Measurements from ENCODE around the gene TSPEAR. TPM values are rescaled to one million over a fixed set of nuclear protein-coding genes. Genes with fewer than 3 reads are reported as not detected.
"Not testable (repeated sequence)": the region's sequence is repeated elsewhere in the genome, so short reads cannot be mapped to it uniquely, and the experiment has no call there.

Gene TSPEAR
- total and polyA plus RNA-seq, 12 donors, result under 0.01 to 3.4 (median 1.0) TPM; not detected in 3

DNA sequence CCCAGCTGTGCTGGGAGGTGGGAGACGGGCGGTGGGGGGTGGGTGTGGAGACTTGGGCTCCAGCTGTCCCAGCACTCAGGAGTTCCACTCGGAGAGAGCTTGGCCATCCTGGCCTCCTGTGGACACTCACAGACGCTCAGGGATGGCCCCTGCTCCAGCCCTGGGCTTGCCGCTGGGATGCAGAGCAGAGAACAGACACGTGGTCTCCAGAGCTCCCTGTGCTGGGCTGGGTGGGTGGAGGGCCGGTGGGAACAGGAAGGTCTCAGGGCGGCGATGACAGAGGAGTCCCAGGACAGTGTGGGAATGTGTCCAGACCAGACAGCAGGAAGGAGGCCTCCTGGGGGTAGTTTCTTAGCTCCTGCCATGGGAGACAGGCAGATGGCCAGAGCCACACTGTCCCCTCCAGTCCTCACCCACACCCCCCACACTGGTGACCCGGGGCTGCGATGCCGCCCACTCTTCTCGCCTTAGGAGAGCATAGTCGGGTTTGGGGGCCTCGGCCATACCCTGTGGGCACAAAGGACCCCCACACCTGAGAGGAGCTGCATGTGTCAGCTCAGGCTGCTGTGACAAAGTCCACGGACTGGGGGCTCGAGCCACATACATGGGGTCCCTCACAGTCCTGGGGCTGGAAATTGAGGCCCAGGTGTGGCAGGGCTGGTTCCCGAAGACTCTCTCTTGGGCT is 82.5 kb downstream of the TSPEAR start:
- TF ChIP-seq CTCF (IDR thresholded peaks at IDR 0.05), result no peak
- 47 to 56% methylated on average over 18 of the region's 18 CpGs for WGBS, 2 donors
- H3K36me3 ChIP-seq, result no peaks in the 10 kb centered on the region
- peaks cover 0 to 7% (median 0%) of the 10 kb centered on the region in 9 donors for H3K4me1 ChIP-seq
- peaks cover 0 to 51% (median 22%) of the 10 kb centered on the region in 11 donors for H3K9me3 ChIP-seq
- H3K27me3 ChIP-seq, result peaks cover 0 to 31% (median 0%) of the 10 kb centered on the region in 7 donors
- no peak overlapping the region for H3K27ac ChIP-seq
- H3K4me3 ChIP-seq, result no peak overlapping the region
- DNase-seq (no peak), ATAC-seq (peak in 3 of 8 donors; percentile 43 to 67 (median 53))
- intact Hi-C loops (cut with DNase I), result loop anchor here in 1 of 10 donors (10.0 kb wide), 1 partner anchor 156 kb away; no protein-coding TSS in a partner anchor

DNA sequence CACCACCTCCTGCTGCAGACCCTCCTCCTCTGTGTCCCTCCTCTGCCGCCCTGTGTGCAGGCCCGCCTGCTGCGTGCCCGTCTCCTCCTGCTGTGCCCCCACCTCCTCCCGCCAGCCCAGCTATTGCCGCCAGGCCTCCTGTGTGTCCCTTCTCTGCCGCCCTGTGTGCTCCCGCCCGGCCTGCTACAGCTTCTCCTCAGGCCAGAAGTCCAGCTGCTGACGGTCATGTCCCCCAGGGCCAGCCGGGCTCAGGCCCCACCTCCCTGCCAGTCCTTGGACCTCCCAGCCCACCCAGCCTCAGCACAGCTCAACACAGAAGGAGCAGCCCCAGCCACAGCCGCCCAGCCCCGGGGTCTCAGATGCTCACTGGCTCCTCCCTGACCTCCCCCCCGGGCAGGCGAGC is 83.5 kb downstream of the TSPEAR start:
- H3K27ac ChIP-seq, DNase-seq, H3K4me3 ChIP-seq, H3K36me3 ChIP-seq, H3K4me1 ChIP-seq: not testable (repeated sequence)
- WGBS, 2 donors, result 41 to 48% methylated on average over 13 to 14 of the region's 15 CpGs
- intact Hi-C loops (cut with DNase I), result loop anchor here in 1 of 10 donors (10.0 kb wide), 1 partner anchor 157 kb away; no protein-coding TSS in a partner anchor
- H3K9me3 ChIP-seq, result peaks cover 0 to 55% (median 32%) of the 10 kb centered on the region in 11 donors
- peak in 2 of 8 donors; percentile 27 to 49 for ATAC-seq
- peaks cover 0 to 31% (median 0%) of the 10 kb centered on the region in 7 donors for H3K27me3 ChIP-seq

DNA sequence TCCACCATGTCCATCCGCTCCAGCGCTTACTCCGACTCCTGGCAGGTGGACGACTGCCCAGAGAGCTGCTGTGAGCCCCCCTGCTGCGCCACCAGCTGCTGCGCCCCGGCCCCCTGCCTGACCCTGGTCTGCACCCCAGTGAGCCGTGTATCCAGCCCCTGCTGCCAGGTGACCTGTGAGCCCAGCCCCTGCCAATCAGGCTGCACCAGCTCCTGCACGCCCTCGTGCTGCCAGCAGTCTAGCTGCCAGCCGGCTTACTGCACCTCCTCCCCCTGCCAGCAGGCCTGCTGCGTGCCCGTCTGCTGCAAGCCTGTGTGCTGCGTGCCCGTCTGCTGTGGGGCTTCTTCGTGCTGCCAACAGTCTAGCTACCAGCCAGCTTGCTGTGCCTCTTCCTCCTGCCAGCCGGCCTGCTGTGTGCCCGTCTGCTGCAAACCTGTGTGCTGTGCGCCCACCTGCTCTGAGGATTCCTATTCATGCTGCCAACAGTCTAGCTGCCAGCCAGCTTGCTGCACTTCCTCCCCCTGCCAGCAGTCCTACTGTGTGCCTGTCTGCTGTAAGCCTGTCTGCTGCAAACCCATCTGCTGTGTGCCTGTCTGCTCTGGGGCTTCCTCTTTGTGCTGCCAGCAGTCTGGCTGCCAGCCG is 84.1 kb downstream of the TSPEAR start:
- ATAC-seq, result not testable (repeated sequence)
- intact Hi-C loops (cut with DNase I), result loop anchor here in 1 of 10 donors (10.0 kb wide), 1 partner anchor 157 kb away; no protein-coding TSS in a partner anchor
- WGBS, 2 donors, result 75 to 84% methylated on average over 15 to 17 of the region's 20 CpGs

DNA sequence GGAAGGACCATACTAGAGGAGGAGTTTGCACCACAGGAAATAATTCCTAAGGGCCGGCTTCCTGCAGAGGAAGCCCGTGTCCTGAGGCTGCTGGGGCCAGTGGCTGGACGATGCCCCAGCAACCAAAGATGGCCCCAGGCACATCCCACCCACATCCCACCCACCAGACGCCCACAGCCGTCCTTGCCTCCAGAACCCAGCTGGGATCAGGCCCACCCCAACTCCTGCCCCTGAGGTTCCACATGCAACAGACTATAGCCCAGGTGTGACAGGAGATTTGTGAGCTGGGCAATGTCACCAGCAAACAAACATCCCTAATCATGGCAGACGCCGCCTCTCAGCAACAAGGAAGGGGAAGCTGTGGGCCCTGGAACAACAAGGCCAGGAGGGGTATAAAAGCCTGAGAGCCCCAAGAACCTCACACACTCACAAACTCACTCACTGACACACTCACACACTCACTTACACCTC is 84.7 kb downstream of the TSPEAR start, which contains the start of gene KRTAP10-9:
TSS of gene KRTAP10-9 (plus strand) at position 421 of the 471 bp plus-strand sequence. CDS start 79 bp downstream, outside the sequence.
- no peak within 1 kb of the TSS for H3K27ac ChIP-seq
- no peak for TF ChIP-seq CTCF (IDR thresholded peaks at IDR 0.05)
- H3K4me1 ChIP-seq, result peaks cover 0 to 7% (median 0%) of the 10 kb centered on the region in 9 donors
- DNase-seq, result no peak
- 44 to 71% methylated on average over 7 of the region's 7 CpGs for WGBS, 2 donors
- intact Hi-C loops (cut with DNase I), result loop anchor here in 1 of 10 donors (10.0 kb wide), 1 partner anchor 158 kb away; no protein-coding TSS in a partner anchor
- peaks cover 0 to 49% (median 21%) of the 10 kb centered on the region in 11 donors for H3K9me3 ChIP-seq
- peak in 1 of 8 donors; percentile 36 for ATAC-seq
- H3K36me3 ChIP-seq, result no peaks in the 10 kb centered on the region
- H3K4me3 ChIP-seq, result no peak within 1 kb of the TSS
- H3K27me3 ChIP-seq, result peaks cover 0 to 31% (median 0%) of the 10 kb centered on the region in 7 donors

More for the DNA sequence above, 84.1 kb downstream of the TSPEAR start:
- peaks cover 0 to 55% (median 27%) of the 10 kb centered on the region in 11 donors for H3K9me3 ChIP-seq
- peaks cover 0 to 31% (median 0%) of the 10 kb centered on the region in 7 donors for H3K27me3 ChIP-seq
- not testable (repeated sequence) for DNase-seq, H3K27ac ChIP-seq, H3K4me3 ChIP-seq, H3K36me3 ChIP-seq, H3K4me1 ChIP-seq

GRCh38 chr21:44626262-44626661 is 85.1 kb downstream of the TSPEAR start:
- Histone ChIP-seq H3K4me3 (no peak overlapping the region), H3K9me3 (peaks cover 0 to 44% (median 16%) of the 10 kb centered on the region in 11 donors), H3K4me1 (peaks cover 0 to 7% (median 0%) of the 10 kb centered on the region in 9 donors), H3K36me3 (no peaks in the 10 kb centered on the region), H3K27ac (no peak overlapping the region), H3K27me3 (peaks cover 0 to 31% (median 0%) of the 10 kb centered on the region in 7 donors)
- intact Hi-C loops (cut with DNase I), result loop anchor here in 1 of 10 donors (10.0 kb wide), 1 partner anchor 159 kb away; no protein-coding TSS in a partner anchor
- 75 to 76% methylated on average over 10 of the region's 10 CpGs for whole genome bisulfite sequencing, 2 donors
- peak in 2 of 8 donors; percentile 23 to 36 for ATAC-seq
- no peak for TF ChIP-seq CTCF (IDR thresholded peaks at IDR 0.05)
- DNase-seq, result no peak
